GM19468 (cell line): ENCODE results near the gene WDR43.

Experiments
- ATAC-seq: cut with Tn5 transposase; IDR thresholded peaks from one replicate; pipeline ENCODE4 v1.9.1; 2021; ENCODE audit warnings: mild to moderate bottlenecking, moderate library complexity, moderate number of reproducible peaks; ENCODE audit not compliant: unreplicated experiment; ENCODE audit errors: extremely low read depth

Gene WDR43

GRCh38 chr2:28989973-28990372 lies 95.5 kb downstream of the WDR43 start:
- ATAC-seq = no peak

GRCh38 chr2:28990445-28990844 lies 96.0 kb downstream of the WDR43 start:
- no peak for ATAC-seq

- ATAC-seq = no peak
Observed at GRCh38 chr2:28991021-28991420, 96.6 kb downstream of the WDR43 start.

GRCh38 chr2:28991460-28991859 lies 97.0 kb downstream of the WDR43 start:
- ATAC-seq = no peak

- no peak for ATAC-seq
Observed at GRCh38 chr2:28993206-28993960, 98.9 kb downstream of the WDR43 start.

GRCh38 chr2:28994074-28994473 lies 99.6 kb downstream of the WDR43 start:
- ATAC-seq = no peak

- ATAC-seq = no peak
Observed at GRCh38 chr2:28994679-28995078, 100.2 kb downstream of the WDR43 start.

- no peak for ATAC-seq
Observed at GRCh38 chr2:28995765-28996750, 101.6 kb downstream of the WDR43 start.

GRCh38 chr2:28997237-28997846 lies 102.9 kb downstream of the WDR43 start:
- no peak for ATAC-seq
